GM15510 (cell line): Measurements from ENCODE around the gene PACS1.

Experiments used
- POLR2A ChIP-seq: IDR thresholded peaks from 3 replicates; pipeline ENCODE4 v1.6.1; 2011; ENCODE audit warnings: borderline replicate concordance; ENCODE audit not compliant: insufficient read length; ENCODE audit errors: extremely low read depth

Gene PACS1

GRCh38 chr11:66069715-66070603 is at the start of gene PACS1:
PACS1 (plus strand) TSS chr11:66070272; CDS start chr11:66070487, 215 bp downstream.
- TF ChIP-seq POLR2A = peak; percentile 66

GRCh38 chr11:66020618-66021357 is 49.3 kb upstream of the PACS1 start:
- no peak for TF ChIP-seq POLR2A

DNA sequence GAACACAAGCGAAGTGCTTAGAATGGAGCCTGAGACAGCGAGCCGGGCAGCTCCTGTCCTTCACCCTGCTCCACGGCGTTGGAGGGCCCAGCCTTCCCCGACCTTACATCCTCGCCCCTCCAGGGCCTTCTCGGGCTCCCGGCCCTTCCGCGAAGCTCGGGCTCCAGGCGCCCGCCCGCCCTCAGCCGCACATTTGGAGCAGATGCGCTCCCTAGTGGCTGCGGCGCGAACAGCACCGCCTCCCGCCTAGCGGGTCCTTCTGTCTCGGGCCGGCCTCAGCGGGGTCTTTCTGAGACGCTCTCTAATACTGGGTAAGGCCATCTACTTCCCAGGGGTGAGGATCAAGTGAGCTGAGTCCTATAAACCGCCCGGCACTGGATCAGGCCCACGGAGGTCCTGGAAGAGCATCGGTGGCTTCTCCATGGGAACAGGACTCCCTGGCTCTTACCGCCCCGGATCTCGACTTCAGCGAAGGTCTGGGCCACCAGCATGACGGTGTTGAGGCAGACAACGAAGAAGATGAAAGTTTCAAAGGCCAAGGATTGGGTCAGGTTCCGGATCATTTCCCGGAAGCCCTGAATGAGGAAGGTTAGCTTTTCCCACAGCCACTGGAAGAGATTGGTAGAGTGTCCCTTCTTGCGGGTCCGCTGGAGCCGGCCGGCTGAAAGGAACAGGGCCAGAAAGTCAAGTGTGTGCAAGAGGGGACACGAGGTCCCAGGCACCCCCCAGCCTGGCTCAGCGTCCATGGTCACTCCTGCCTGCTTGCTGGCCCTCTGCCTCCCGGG is 47.5 kb upstream of the PACS1 start:
- TF ChIP-seq POLR2A = no peak

GRCh38 chr11:66026017-66026529 is 44.0 kb upstream of the PACS1 start, which contains the start of gene CATSPER1:
CATSPER1 (minus strand) TSS chr11:66026479; CDS start chr11:66026379, 100 bp downstream.
- TF ChIP-seq POLR2A = no peak

DNA sequence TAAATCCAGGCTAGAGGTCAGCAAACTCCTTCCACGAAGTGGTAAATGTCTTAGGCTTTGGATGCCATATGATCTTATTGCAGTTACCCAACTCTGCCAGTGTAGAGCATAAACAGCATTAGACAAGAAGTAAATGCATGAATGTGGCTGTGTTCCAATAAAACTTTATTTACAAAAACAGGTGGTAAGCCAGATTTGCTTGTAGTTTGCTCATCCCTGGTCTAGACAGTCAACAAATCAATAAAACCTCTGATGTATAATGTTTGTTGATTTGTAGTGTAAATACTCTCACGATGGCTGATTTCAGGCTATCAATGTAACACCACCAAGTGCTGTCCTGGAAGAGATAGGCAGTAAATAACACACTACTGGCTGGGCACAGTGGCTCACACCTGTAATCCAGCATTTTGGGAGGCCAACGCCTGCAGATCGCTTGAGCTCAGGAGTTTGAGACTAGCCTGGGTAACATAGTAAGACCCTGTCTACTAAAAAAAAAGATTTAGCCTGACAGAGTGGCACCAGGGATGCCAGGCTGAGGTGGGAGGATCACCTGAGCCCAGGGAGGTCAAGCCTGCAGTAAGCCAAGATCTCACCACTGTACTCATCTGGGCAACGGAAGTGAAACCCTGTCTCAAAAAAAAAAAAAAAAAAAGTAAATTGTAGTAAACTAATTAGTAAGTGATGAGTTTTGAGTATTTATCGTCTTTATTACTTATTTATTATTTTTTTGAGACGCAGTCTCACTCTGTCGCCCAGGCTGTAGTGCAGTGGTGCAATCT is 36.9 kb upstream of the PACS1 start:
- no peak for TF ChIP-seq POLR2A

- no peak for TF ChIP-seq POLR2A
Observed at GRCh38 chr11:66035653-66036333, 34.3 kb upstream of the PACS1 start.

GRCh38 chr11:66036334-66036710 is 33.8 kb upstream of the PACS1 start:
- no peak for TF ChIP-seq POLR2A

DNA sequence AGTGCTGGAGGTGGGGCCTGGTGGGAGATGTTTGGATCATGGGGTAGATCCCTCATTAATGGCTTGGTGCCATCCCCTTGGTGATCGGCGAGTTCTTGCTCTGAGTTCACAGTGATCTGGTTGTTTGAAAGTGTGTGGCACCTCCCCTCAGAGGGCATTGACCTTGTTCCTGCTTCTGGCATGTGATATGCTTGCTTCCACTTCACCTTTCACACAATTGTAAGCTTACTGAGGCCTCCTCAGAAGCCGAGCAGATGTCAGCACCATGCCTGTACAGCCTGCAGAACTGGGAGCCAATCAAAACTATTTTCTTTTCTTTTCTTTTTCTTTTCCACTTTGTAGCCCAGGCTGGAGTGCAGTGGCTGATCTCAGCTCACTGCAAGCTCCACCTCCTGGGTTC is 32.7 kb upstream of the PACS1 start:
- TF ChIP-seq POLR2A = no peak

GRCh38 chr11:66039765-66040164 is 30.3 kb upstream of the PACS1 start:
- TF ChIP-seq POLR2A = no peak

DNA sequence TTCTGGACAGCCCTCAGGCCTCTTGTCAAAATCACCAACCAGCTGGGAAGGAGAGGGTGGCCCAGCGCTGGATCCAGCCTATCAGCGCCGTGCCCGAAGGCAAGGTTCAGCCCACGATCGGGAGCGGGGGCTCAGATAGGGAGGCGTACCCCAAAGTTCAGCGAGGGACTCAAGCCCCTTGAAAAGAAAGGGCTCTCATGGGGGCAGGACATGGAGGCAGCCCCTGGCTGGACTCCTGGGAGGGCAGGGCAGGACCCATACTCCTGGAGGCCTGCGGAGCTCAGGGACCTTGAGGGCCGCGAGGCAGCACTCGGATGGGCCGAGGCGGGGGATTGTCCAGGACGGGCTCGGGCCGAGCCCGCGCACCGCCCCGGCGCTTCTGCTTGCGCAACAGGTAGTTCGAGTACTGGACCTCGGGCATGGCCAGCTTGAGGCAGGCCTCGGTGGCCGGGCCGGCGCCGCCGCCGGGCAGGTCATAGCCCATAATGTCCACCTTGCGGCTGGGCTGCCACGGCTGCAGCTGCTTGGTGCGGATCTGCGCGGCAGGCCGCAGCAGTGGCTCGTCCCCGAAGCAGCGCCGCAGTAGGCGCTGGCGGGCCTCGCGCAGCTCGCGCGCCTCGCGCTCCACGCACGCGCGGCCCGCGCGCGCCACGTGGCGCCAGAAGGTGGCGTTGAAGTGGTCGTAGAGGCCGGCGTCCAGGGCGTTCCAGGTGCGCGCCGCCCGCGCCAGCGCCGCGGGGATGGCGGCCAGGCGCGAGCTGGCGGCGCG is 27.7 kb upstream of the PACS1 start:
- no peak for TF ChIP-seq POLR2A

DNA sequence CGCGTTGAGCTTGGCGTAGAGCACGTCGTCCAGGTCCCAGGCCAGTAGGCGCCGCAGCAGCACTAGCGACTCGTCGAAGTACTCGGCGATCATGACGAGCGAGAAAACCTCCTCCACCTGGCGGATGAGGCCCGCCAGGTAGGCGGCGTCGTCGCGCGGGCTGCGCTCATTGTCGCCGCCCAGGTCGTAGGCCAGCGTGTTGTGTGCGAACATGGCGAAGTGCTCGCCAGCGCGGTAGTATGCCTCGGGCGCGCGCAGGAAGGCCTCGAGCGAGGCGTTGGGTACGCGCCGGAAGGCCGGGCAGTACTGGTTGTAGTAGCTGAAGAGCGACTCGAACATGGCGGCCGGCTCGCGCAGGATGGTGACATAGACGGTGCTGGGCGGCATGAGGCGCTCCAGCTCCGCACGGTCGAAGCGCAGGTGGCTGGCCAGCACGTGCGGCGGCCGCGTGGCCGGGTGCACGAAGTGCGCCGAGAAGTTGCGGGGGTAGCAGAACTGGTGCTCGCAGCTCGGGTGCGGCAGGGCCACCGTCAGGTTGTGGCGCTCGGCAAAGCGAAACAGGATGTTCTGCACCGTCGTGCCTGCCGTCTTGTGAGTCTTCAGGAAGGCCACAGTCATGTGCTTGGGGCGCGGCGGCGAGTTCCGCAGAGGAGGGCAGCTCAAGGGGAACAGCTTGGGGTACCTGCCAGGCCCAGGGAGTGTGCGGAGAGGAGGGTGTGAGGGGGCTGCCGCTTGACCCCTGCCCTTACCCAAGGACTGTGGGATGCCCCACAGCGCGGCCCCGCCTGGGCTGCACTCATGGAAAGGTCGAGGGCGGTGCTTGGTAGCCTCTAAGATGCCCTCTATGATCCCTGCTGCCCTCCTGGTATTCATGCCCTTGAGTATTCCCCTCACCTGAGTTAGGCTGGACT is 26.8 kb upstream of the PACS1 start:
- TF ChIP-seq POLR2A = no peak

- TF ChIP-seq POLR2A = no peak
Observed at GRCh38 chr11:66044757-66045156, 25.3 kb upstream of the PACS1 start.
